Retinal pigment epithelial cell (primary cell): ENCODE data around the gene NOTCH4.
A peak's percentile ranks its signal among the peaks of the same experiment; 100 is the strongest.

Experiments used
- DNase-seq: peaks from one replicate; pipeline ENCODE4 v3.0.0-alpha.2; 2010; ENCODE audit warnings: low read depth
- H3K4me3 ChIP-seq: 2 replicates; pipeline ENCODE4 v1.5.1; 2011; ENCODE audit warnings: mild to moderate bottlenecking, low read length, control low read depth, moderate library complexity
- CTCF ChIP-seq: conservative IDR thresholded peaks from 2 replicates; pipeline ENCODE4 v1.5.1; 2011; ENCODE audit warnings: low read depth, low read length, control low read depth, inconsistent platforms

NOTCH4 gene

GRCh38 chr6:32178547-32179440 is 45.1 kb downstream of the NOTCH4 start:
- peak overlapping the region; percentile 95 for H3K4me3 ChIP-seq
- no peak for TF ChIP-seq CTCF
- no peak for DNase-seq

GRCh38 chr6:32177788-32178546 is 45.9 kb downstream of the NOTCH4 start, which contains the start of gene RNF5:
Gene RNF5, plus strand, starts transcription at chr6:32178405. Its CDS starts 107 bp downstream, at chr6:32178512.
- no peak for TF ChIP-seq CTCF
- DNase-seq, result peak; percentile 100
- peak within 1 kb of the TSS; percentile 95 for H3K4me3 ChIP-seq

GRCh38 chr6:32177183-32177787 is 46.6 kb downstream of the NOTCH4 start:
- peak overlapping the region; percentile 95 for H3K4me3 ChIP-seq
- TF ChIP-seq CTCF, result no peak
- no peak for DNase-seq

- DNase-seq, result no peak
- H3K4me3 ChIP-seq, result peak overlapping the region; percentile 95
- no peak for TF ChIP-seq CTCF
These were observed 47.2 kb downstream of the NOTCH4 start for GRCh38 chr6:32176476-32177182.

- no peak for TF ChIP-seq CTCF
- DNase-seq, result peak; percentile 89
- H3K4me3 ChIP-seq, result peak within 1 kb of the TSS; percentile 95
These were observed 48.0 kb downstream of the NOTCH4 start, which contains the start of gene AGPAT1 for GRCh38 chr6:32175711-32176475. Gene AGPAT1, minus strand, starts transcription at chr6:32176084. Its CDS starts 4,588 bp downstream, at chr6:32171496.

GRCh38 chr6:32175322-32175710 is 48.6 kb downstream of the NOTCH4 start:
- no peak for TF ChIP-seq CTCF
- no peak for DNase-seq
- H3K4me3 ChIP-seq, result peak overlapping the region; percentile 95
